GM10847 (cell line): ENCODE data around the gene VSIG4.

Experiments
- POLR2A ChIP-seq: IDR thresholded peaks from 2 replicates; pipeline ENCODE4 v1.6.1; 2011; ENCODE audit not compliant: insufficient read length; ENCODE audit errors: extremely low read depth

Gene VSIG4

DNA sequence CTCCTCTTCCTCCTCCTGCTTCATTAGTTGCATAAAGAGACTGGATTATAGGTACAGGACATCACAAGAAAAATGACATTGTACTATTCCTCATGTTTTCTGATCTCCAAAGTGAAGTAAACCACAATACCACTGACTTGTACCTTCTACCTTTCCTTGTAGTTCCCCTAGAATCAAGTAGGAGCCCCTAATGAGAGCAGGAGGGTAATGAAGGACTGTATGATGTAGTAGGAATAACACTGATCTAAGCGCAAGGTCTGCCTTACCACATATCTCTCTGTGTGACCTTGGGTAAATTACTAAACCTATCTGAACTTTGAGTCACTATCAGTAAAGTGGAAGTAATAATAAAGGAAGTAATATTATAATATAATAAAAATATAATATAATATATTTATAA lies 3.6 kb downstream of the VSIG4 start:
- no peak for TF ChIP-seq POLR2A

DNA sequence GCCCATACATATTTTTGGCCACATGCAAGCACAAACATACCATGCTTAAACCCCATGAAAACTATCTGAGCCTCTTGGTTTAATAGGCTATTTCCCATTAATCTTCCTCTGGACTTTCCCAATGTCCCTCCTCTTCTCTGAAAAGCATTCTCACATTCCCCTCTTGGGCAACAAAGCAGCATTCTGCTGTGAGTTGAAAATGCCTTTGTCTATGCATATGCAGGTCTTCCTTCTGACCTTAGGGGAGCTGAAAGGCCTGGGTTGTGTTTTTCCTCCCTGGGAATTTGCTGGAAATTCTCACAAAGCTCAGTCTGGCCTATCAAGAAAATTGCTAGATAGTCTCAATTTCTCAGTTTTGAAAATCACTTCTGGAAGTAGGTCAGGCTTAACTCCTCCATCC lies 4.2 kb downstream of the VSIG4 start:
- no peak for TF ChIP-seq POLR2A

DNA sequence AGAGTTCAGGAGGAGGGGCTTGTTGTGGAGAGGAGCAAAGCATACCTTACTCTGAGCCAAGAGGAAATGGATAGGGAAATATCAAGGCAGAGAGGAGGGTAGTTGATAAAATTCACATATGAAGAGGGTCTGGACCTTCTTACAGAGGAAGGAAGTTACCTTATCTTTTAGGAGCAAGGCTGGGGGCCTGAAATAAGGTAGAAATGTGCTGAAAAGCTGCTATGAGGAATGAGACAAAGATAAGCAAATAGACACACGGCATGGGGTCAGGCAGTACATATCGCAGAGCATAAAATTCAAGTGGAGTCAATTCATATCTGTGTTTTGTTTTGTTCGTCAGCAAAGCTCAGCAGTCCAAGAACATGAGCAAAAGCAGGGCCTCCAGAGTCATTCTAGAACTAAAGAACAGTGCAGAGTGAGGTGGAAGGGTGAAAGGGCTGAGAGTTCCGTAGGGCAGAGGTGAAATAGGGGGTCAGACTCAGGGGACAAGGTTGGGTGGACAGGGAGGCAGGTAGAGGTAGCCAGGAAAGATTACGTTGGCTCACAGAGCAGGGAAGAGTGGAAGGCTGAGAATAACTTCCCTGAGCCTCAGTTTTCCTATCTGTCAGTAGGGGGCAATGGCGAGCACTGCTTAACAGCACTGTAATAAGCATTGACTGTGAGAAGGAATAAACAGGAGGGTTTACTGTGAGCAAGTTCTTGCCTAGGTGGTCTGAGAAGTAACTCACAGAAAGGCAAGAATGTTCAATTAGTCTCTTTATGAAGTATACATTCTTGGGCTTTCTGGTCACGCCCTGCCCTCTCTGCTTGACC lies 9.2 kb downstream of the VSIG4 start:
- no peak for TF ChIP-seq POLR2A

DNA sequence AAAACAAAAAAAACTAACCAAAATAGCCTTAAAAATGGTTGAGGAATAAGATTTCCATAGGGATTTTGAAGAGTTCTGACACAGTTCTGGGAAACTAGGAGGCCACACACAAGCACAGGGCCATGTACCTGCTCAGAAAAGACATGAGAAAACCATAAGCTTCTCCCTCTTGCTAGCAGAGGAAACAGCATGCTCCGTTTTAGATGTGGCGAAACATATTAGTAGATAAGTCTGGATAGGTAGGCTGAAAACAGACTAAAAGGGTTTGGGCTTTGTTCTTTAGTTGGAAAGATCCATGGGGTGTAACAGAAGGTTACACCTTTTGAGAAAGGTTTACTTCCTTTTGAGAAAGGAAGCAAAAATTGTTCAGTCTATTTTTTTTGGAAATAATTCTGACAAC lies 10.9 kb downstream of the VSIG4 start:
- TF ChIP-seq POLR2A = no peak

DNA sequence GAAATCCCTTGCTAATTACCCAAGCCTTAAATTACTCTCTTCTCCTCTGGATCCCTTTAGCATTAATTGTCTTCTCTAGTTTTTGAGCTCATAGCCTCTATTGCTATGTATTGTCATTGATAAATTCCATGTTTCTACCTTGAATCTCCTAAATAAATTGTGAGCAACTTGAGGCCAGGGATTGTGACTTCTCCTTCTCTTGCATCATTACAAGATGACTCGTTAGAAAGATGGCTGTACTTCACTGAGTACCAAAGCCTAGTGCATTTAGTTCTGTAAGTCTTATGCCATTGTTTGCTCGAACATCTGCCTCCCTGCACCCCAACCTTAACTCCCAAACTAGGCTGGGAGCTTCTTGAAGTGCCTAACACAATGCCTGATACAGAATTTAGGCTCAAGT lies 15.3 kb downstream of the VSIG4 start:
- TF ChIP-seq POLR2A = no peak

DNA sequence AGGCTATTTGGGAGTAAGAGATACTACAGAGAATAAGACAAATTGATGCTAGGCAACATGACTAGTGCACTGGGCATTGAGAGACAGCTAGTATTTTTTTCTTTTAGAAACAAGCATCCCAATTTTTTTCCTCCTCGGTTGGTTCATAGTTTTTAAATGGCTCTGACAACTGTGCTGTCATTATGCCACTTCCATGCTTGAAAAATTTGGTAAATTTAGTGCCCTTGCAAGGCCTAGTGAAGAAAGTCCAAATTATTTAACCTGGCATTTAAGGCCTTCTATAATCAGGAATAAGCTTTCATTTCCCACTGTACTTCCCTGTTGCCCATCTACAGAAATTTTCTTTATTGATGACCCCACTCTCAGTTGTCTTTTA lies 15.8 kb downstream of the VSIG4 start:
- TF ChIP-seq POLR2A = no peak

DNA sequence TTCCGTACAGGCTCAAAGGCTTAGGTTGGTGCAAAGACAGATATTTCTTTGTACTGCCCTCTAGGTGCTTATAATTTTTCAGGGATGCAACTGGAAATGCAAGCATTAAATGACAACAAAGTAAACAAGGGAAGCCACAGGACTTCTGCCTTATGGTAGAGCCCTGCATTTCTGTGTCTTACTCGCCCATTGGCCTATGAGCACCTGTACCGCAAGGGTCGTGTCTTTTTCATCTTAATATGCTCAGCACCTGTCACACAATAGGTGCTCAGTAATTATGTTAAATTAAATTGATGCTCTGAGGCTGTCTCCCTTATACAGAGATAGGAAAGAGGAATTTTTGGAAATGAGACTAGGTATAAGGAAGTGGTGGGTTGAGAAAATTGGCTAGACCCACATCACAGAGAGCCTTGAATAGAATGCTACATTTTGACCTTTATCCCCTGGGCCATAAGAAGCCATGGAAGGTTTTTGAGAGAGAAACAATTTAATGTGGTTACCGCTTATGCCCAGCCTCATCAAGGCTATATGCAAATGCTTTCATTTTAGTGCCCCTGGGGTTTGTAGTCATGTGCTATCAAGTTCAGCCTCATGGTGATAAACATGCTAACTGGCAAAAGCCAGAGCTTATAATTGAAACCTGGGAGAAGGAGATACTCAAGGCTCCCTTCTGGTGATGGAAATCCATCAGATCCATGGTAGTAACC lies 16.3 kb downstream of the VSIG4 start:
- TF ChIP-seq POLR2A = no peak

DNA sequence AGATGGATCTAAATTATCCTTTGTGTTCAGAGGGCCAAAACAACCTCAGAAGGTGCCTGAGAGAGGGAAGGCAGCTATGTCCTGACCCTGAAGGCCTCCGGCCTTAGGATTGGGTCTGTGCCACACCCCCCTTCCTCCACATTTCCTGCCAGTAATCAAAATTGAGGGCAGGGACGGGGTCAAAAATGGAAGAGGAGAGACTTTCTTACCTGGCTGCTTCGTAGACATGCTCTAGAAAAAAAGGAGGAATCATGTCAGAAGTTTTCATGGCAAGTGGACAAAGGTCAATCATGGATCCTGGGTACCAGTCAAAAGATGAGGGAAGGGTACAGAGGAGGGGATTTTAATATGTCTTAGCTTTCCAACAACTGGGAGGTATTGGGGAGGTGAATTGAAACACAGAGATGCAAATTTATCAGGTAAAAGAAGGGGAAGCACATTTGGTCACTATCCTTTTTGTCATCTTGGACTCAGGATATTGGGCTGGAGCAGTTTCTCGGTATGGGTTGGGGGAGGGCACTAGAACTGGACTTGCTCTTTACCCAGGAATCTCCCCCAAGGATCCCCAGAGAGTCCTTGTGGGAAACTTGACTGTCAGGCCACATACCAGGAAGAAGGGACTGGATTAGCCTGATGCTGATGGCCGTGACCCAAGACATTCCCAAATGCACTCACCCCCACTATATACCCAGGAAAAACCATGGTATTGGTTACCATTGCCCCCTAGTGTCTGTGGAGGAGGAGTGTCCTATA lies 17.1 kb downstream of the VSIG4 start:
- no peak for TF ChIP-seq POLR2A

DNA sequence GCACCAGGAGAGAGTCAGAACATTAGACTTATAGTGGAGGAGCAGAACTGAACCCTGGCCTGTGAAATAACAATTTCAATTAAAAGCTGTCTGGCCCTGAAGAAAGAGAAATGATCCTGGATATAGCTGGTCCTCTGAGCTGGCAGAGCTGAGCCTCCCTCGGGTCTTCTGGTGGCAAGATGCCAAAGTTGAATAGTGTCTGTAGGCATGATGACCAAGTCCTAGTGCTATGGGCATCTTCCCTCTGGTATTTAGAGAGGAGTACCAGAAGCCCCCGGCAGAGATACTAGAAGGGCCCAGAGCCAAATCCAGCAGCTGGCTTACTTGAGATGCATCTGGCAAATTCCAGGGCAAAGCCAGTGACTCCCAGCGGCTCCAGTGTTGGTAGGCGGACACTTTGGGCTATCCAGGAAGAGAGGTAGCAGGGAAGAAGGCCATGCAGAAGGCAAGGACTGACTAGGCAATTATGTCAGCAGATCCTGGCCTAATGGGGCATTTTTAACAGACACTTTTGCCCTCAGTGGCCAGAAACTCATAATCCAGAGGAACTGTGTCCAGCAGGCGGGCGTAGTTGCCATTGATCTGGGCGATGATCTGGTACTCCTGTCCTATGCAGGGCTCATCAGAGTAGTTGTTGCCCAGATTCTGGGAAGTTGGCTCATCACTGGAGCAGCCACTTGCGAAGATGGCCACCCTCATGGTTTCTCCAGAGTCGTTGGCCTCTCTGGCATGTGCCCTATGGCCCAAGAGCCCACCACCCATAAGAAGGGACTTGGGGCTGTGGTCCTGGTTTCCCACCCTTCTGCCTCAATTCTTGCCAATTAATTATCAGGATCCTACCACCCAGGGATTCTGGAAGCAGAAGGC lies 17.9 kb downstream of the VSIG4 start:
- no peak for TF ChIP-seq POLR2A

DNA sequence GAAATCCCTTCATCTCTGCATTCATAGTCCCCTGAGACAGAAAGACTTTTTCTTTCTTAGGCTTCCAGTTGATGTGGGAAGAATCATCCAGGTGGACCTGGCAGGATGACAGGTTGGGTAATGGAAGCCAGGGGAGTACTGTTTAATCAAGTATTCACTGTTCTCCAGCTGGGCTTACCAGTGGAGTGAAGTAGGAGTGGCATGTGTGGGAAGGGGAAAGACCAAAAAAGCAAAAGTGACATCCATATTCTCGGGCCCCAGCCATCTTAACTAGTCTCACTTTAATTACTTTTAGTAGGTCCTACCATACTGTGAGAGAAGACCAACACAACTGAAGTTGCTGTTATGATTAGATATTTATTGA lies 18.5 kb downstream of the VSIG4 start:
- no peak for TF ChIP-seq POLR2A

DNA sequence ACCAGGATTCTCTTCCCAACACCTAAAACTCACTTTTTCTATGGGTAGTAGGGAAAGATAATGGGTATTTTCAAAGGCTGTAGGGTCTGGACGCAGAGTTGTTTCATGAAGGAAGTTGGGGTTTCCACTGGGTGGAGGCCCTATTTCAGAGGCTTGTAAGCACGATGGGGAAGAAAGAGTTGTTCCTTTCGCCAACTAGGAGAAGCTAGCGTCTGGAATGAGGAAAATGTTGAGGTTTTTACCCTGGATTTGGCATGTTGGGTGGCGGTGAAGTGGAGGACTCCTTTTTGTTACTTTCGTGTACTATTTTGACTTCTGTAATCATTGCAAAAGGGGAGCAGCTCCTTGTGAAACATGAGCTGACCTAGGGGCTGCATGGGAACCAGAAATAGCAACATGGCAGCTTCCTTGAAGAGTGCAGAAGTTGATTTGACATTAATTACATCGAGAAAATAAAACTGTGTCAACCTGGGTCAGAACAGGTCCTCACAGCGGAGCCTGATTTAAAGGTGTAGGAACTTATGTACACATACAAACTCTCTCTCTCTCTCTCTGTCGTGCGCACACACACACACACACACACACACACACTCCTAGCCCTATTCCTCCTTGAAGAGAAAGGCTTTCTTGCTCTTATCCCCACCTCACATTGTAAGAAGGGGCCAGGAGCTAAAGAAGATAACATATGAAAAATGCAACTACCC lies 19.1 kb downstream of the VSIG4 start:
- TF ChIP-seq POLR2A = no peak

DNA sequence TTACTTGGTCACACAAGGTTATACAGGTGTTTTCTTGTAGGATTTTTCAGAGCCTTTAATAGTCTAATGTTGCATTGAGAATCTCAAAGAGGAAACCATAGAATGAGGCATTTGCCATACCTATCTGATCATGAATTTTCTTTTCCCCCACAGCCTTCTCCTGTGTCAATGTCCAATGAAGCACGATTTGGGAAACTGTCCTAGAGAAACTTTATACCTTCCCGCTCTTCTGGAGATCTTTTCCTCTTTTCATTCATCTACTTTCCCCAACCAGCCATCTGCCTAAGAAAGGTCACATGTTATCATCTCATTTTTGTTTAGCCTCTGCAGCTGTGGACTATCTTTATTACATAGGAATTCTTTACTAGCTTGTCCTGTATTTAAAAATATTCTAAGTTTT lies 19.9 kb downstream of the VSIG4 start:
- no peak for TF ChIP-seq POLR2A

DNA sequence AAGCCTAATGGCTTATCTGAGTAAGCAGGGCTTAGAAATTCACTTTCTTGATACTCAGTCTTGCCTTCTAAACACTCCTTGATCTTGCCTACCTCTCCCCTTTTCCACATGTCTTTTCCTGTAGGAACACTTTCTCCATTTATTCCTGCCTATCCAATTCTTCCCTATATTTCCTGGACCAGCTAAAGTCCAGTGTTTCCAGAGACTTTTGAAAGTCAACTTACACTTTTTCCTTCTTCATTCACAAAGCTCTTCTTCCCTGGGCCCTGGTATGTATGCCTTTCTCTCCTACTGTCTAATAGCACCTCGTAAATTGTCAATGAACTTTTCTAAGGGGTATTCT lies 20.6 kb downstream of the VSIG4 start:
- TF ChIP-seq POLR2A = no peak

DNA sequence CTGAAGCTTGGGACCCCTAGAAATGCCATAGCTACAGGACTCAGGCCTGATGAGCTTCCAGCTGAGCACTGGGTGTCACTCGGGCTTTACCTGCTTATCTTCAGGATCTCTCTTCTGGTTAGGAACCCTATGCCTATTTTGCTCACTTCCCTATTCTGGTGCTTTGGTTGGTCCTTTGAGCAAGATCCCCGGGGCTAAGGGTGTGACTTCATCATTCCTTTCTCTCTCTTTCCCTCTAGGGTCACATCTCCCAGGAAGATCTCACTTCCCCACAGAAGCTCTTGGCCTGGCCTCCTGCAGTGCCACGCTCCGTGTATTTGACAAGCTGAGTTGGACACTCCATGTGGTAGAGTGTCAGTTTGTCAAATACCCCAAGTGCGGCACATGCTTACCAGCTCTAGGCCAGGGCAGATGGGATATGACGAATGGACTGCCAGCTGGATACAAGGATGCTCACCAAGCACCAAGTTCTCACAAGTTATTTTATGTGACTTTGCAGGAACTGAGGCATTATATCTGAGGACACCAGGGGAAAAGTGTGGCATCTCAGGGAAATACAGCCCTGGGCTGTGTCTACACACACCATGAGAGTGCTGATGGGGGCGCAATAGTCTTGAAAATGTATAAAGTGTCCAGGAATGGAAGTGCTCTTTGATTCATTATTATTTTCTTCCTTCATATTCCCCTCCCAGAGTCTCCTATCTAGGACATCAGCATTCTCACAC lies 21.1 kb downstream of the VSIG4 start:
- TF ChIP-seq POLR2A = no peak
